GM06990 (cell line): ENCODE data around the gene OAS2.

ENCODE experiments used
- DNase-seq: peaks from one replicate; pipeline ENCODE4 v3.0.0-alpha.2; 2011; ENCODE audit not compliant: insufficient read length; ENCODE audit errors: extremely low read depth
- H3K27me3 ChIP-seq: replicated peaks from 2 replicates; pipeline ENCODE4 v1.6.0; 2011; ENCODE audit warnings: low read length; ENCODE audit not compliant: control insufficient read depth, insufficient read depth
- H3K36me3 ChIP-seq: 2 replicates; pipeline ENCODE4 v1.5.1; 2011; ENCODE audit warnings: low read length; ENCODE audit not compliant: control insufficient read depth, insufficient read depth
- H3K4me3 ChIP-seq: replicated peaks from 2 replicates; pipeline ENCODE4 v1.5.1; 2011; ENCODE audit warnings: low read depth, mild to moderate bottlenecking, control low read depth, low read length
- CTCF ChIP-seq: IDR thresholded peaks from 2 replicates; pipeline ENCODE4 v1.5.1; 2011; ENCODE audit warnings: low read length, control low read depth, mild to moderate bottlenecking, inconsistent platforms; ENCODE audit not compliant: insufficient read depth, poor library complexity, severe bottlenecking

Gene OAS2

GRCh38 chr12:112996501-112996900 is 18.2 kb downstream of the OAS2 start:
- TF ChIP-seq CTCF: no peak
- no peak for DNase-seq
- Histone ChIP-seq H3K27me3 (no peaks in the 10 kb centered on the region; the same call in 1 of the 2 replicates), H3K36me3 (peaks cover 38% of the 10 kb centered on the region), H3K4me3 (no peak overlapping the region)

GRCh38 chr12:112997506-112997905 is 19.2 kb downstream of the OAS2 start:
- Histone ChIP-seq H3K4me3 (no peak overlapping the region), H3K36me3 (peaks cover 43% of the 10 kb centered on the region), H3K27me3 (no peaks in the 10 kb centered on the region; the same call in 1 of the 2 replicates)
- no peak for TF ChIP-seq CTCF
- DNase-seq: no peak

GRCh38 chr12:112998987-112999767 is 20.9 kb downstream of the OAS2 start:
- Histone ChIP-seq H3K4me3 (no peak overlapping the region), H3K27me3 (no peaks in the 10 kb centered on the region; the same call in 1 of the 2 replicates), H3K36me3 (peaks cover 48% of the 10 kb centered on the region)
- TF ChIP-seq CTCF: no peak
- peak; percentile 72 for DNase-seq

GRCh38 chr12:113000433-113000832 is 22.1 kb downstream of the OAS2 start:
- DNase-seq: no peak
- no peak overlapping the region for H3K4me3 ChIP-seq
- peaks cover 54% of the 10 kb centered on the region for H3K36me3 ChIP-seq
- H3K27me3 ChIP-seq: no peaks in the 10 kb centered on the region; the same call in 1 of the 2 replicates
- TF ChIP-seq CTCF: no peak

GRCh38 chr12:113002155-113002554 is 23.8 kb downstream of the OAS2 start:
- H3K36me3 ChIP-seq: peaks cover 51% of the 10 kb centered on the region
- no peak for DNase-seq
- no peak for TF ChIP-seq CTCF

GRCh38 chr12:113002676-113003075 is 24.4 kb downstream of the OAS2 start:
- DNase-seq: no peak
- TF ChIP-seq CTCF: no peak
- H3K36me3 ChIP-seq: peaks cover 51% of the 10 kb centered on the region
- no peak overlapping the region for H3K4me3 ChIP-seq
- no peaks in the 10 kb centered on the region; the same call in 1 of the 2 replicates for H3K27me3 ChIP-seq

More at GRCh38 chr12:113002155-113002554, 23.8 kb downstream of the OAS2 start:
- no peaks in the 10 kb centered on the region; the same call in 1 of the 2 replicates for H3K27me3 ChIP-seq
- H3K4me3 ChIP-seq: no peak overlapping the region
